GM11168 (cell line): ENCODE data around the gene EPOP.

Experiments used
- in situ Hi-C: fragments of 300-500 bp; cut with MboI; formaldehyde crosslinking; loops from one replicate; pipeline ENCODE4 v1.12.0; 2022; ENCODE audit warnings: low sequenced_read_pairs; ENCODE audit not compliant: unreplicated experiment

Gene EPOP

GRCh38 chr17:38676706-38677504, 2.1 kb upstream of the EPOP start:
- in situ Hi-C loops: loop anchor here (5.0 kb wide), 1 partner anchor 55 kb away; the partner anchor contains the start of gene CISD3

- in situ Hi-C loops: no loop called here
These were observed 576 bp downstream of the EPOP start for GRCh38 chr17:38674014-38674748.

- in situ Hi-C loops: no loop called here
These were observed 1.1 kb downstream of the EPOP start for GRCh38 chr17:38673707-38674013.

GRCh38 chr17:38672788-38673706, 1.7 kb downstream of the EPOP start:
- in situ Hi-C loops: no loop called here

GRCh38 chr17:38671939-38672720, 2.6 kb downstream of the EPOP start:
- in situ Hi-C loops: no loop called here

- in situ Hi-C loops: loop anchor here (10.0 kb wide), 2 partner anchors 65 to 115 kb away; partner anchors contain the start of gene SRCIN1
These were observed 5.2 kb downstream of the EPOP start for GRCh38 chr17:38669520-38669919.

- in situ Hi-C loops: loop anchor here (10.0 kb wide), 2 partner anchors 63 to 113 kb away; partner anchors contain the start of gene SRCIN1
These were observed 7.0 kb downstream of the EPOP start for GRCh38 chr17:38667787-38668122.

GRCh38 chr17:38667099-38667786, 7.5 kb downstream of the EPOP start:
- in situ Hi-C loops: loop anchor here (10.0 kb wide), 2 partner anchors 62 to 112 kb away; partner anchors contain the start of gene SRCIN1

- in situ Hi-C loops: loop anchor here (10.0 kb wide), 2 partner anchors 59 to 109 kb away; partner anchors contain the start of gene SRCIN1
These were observed 10.7 kb downstream of the EPOP start for GRCh38 chr17:38663964-38664644.

GRCh38 chr17:38663125-38663751, 11.5 kb downstream of the EPOP start:
- in situ Hi-C loops: loop anchor here (10.0 kb wide), 2 partner anchors 58 to 108 kb away; partner anchors contain the start of gene SRCIN1

- in situ Hi-C loops: loop anchor here (10.0 kb wide), 2 partner anchors 56 to 106 kb away; partner anchors contain the start of gene SRCIN1
These were observed 14.4 kb downstream of the EPOP start for GRCh38 chr17:38660097-38661025.

GRCh38 chr17:38659415-38659814, 15.3 kb downstream of the EPOP start:
- in situ Hi-C loops: no loop called here

GRCh38 chr17:38658741-38659345, 15.9 kb downstream of the EPOP start:
- in situ Hi-C loops: no loop called here

- in situ Hi-C loops: no loop called here
These were observed 16.7 kb downstream of the EPOP start for GRCh38 chr17:38657824-38658740.
